Urothelium cell line (cell line): ENCODE data around the gene WDR17.
A peak's percentile ranks its signal among the peaks of the same experiment; 100 is the strongest.
"Not testable (repeated sequence)": the region's sequence is repeated elsewhere in the genome, so short reads cannot be mapped to it uniquely, and the experiment has no call there.

Experiments used
- DNase-seq: peaks from one replicate; pipeline ENCODE4 v3.0.0; 2011; ENCODE audit warnings: low spot score, mixed read lengths
- FAIRE-seq: peaks from 2 replicates; lab custom pipeline; 2011; peaks lifted over from hg19 to GRCh38; lab: Jason Lieb, UNC

Gene WDR17

GRCh38 chr4:176189891-176190795 is 124.5 kb downstream of the WDR17 start:
- no peak for DNase-seq

GRCh38 chr4:176191974-176192373 is 126.3 kb downstream of the WDR17 start:
- DNase-seq (no peak), FAIRE-seq (no peak)

More at GRCh38 chr4:176189891-176190795, 124.5 kb downstream of the WDR17 start:
- no peak for FAIRE-seq

GRCh38 chr4:176193126-176193525 is 127.5 kb downstream of the WDR17 start:
- FAIRE-seq = no peak
- DNase-seq = no peak

GRCh38 chr4:176193938-176194337 is 128.3 kb downstream of the WDR17 start:
- DNase-seq (peak; percentile 7), FAIRE-seq (no peak)

GRCh38 chr4:176195184-176195978 is 129.7 kb downstream of the WDR17 start, which contains the start of gene SPATA4:
Gene SPATA4 (minus strand): TSS chr4:176195585. CDS start chr4:176195562, 23 bp downstream.
- DNase-seq = peak; percentile 94
- FAIRE-seq = peak; percentile 79

- DNase-seq (no peak), FAIRE-seq (no peak)
Measured at GRCh38 chr4:176198316-176198903, 132.8 kb downstream of the WDR17 start.

- FAIRE-seq (no peak), DNase-seq (no peak)
Measured at GRCh38 chr4:176205299-176205698, 139.7 kb downstream of the WDR17 start.

- DNase-seq (no peak), FAIRE-seq (no peak)
Measured at GRCh38 chr4:176207839-176208238, 142.2 kb downstream of the WDR17 start.

- FAIRE-seq (no peak), DNase-seq (no peak)
Measured at GRCh38 chr4:176209535-176209934, 143.9 kb downstream of the WDR17 start.

- FAIRE-seq (no peak), DNase-seq (no peak)
Measured at GRCh38 chr4:176210101-176210500, 144.5 kb downstream of the WDR17 start.

GRCh38 chr4:176210579-176211296 is 145.1 kb downstream of the WDR17 start:
- DNase-seq = no peak

GRCh38 chr4:176212351-176212750 is 146.7 kb downstream of the WDR17 start:
- DNase-seq, FAIRE-seq: not testable (repeated sequence)

More at GRCh38 chr4:176210579-176211296, 145.1 kb downstream of the WDR17 start:
- no peak for FAIRE-seq

GRCh38 chr4:176217510-176217909 is 151.9 kb downstream of the WDR17 start:
- DNase-seq (no peak), FAIRE-seq (no peak)

GRCh38 chr4:176222149-176222548 is 156.5 kb downstream of the WDR17 start:
- DNase-seq (no peak), FAIRE-seq (no peak)

- DNase-seq (no peak), FAIRE-seq (no peak)
Measured at GRCh38 chr4:176223561-176223960, 157.9 kb downstream of the WDR17 start.

GRCh38 chr4:176226736-176227135 is 161.1 kb downstream of the WDR17 start:
- FAIRE-seq = no peak
- no peak for DNase-seq

- no peak for DNase-seq
Measured at GRCh38 chr4:176229645-176230044, 164.0 kb downstream of the WDR17 start.

More at GRCh38 chr4:176229645-176230044, 164.0 kb downstream of the WDR17 start:
- no peak for FAIRE-seq
